K562 (cell line): Measurements from ENCODE around the gene GBF1. TPM values are rescaled to one million over a fixed set of nuclear protein-coding genes. Genes with fewer than 3 reads are reported as not detected.

Experiments
- ATAC-seq: fragments of 200-7000 bp; cut with Tn5 transposase; 3 replicates; pipeline ENCODE4 v1.9.1; 2020; ENCODE audit warnings: moderate library complexity
- BruUV-seq: library from RNA; stranded (reverse); fragments of 400-500 nt; replicated peaks from 2 replicates; lab custom pipeline; 2021; lab: Mats Ljungman, UMichigan
- CTCF ChIA-PET: fragments of 300-600 bp; formaldehyde crosslinking; extraction: SDS; loops from one replicate; lab custom pipeline; 2021; ENCODE audit warnings: low intra/inter-chr PET ratio; lab: Yijun Ruan, JAX
- POLR2A ChIA-PET: fragments of 300-600, 350-650 bp; sonication (Branson Sonifier 250); formaldehyde crosslinking; extraction: SDS; loops from one replicate; lab custom pipeline; 2021; ENCODE audit warnings: antibody characterized with exemption, inconsistent platforms; lab: Yijun Ruan, JAX
- DNase-seq, 4 experiments: peaks; one replicate each; pipeline versions ENCODE4 v3.0.0 to v3.0.0-alpha.2; 2011 to 2018; ENCODE audit warnings: low spot score in 3 of 4, mixed read lengths in 3 of 4; ENCODE audit errors: extremely low read depth in 1 of 4
- FAIRE-seq: peaks from 2 replicates; lab custom pipeline; 2011; peaks lifted over from hg19 to GRCh38; lab: Jason Lieb, UNC
- H2AFZ ChIP-seq: 2 replicates; pipeline ENCODE4 v1.6.0; 2011; ENCODE audit warnings: low read depth, low read length, control low read depth, inconsistent platforms
- H3K27ac ChIP-seq: fragments of 200-600 bp; 3 replicates; pipeline ENCODE4 v1.8.0; 2011; ENCODE audit warnings: low read depth, mild to moderate bottlenecking, control low read depth, inconsistent platforms, low read length, moderate library complexity, mixed read lengths; ENCODE audit errors: extremely low read depth
- H3K27me3 ChIP-seq, 2 experiments: fragments of 300-600 bp in 1 of 2; 2 replicates in 1 of 2; 3 replicates in 1 of 2; pipeline versions ENCODE4 v1.6.0 to v1.8.0; 2011; ENCODE audit warnings: inconsistent platforms in 2 of 2, low read length in 2 of 2, mild to moderate bottlenecking in 1 of 2, mixed read lengths in 1 of 2, moderate library complexity in 1 of 2; ENCODE audit not compliant: control insufficient read depth in 2 of 2, insufficient read depth in 2 of 2
- H3K36me3 ChIP-seq: fragments of 300-600 bp; 3 replicates; pipeline ENCODE4 v1.8.0; 2011; ENCODE audit warnings: mild to moderate bottlenecking, low read length, inconsistent platforms; ENCODE audit not compliant: control insufficient read depth, insufficient read depth
- H3K4me1 ChIP-seq, 2 experiments: fragments of 200-600 bp in 1 of 2; replicated peaks in 1 of 2; 2 replicates in 1 of 2; 3 replicates in 1 of 2; pipeline versions ENCODE4 v1.5.1 to v1.8.0; 2011; ENCODE audit warnings: inconsistent platforms in 2 of 2, low read length in 2 of 2, mild to moderate bottlenecking in 1 of 2, mixed read lengths in 1 of 2, moderate library complexity in 1 of 2; ENCODE audit not compliant: control insufficient read depth in 2 of 2, insufficient read depth in 2 of 2
- H3K4me2 ChIP-seq: 2 replicates; pipeline ENCODE4 v1.6.1; 2011; ENCODE audit warnings: low read length, control low read depth, inconsistent platforms, mixed read lengths; ENCODE audit not compliant: insufficient read depth
- H3K4me3 ChIP-seq: fragments of 200-600 bp; sonication (generic), shearing (Covaris generic); 2 replicates; pipeline ENCODE4 v1.5.1; 2016; ENCODE audit warnings: control low read depth, inconsistent platforms
- H3K79me2 ChIP-seq: fragments of 200-600 bp; 3 replicates; pipeline ENCODE4 v1.8.0; 2011; ENCODE audit warnings: low read length, inconsistent platforms; ENCODE audit not compliant: control insufficient read depth, insufficient read depth
- H3K9ac ChIP-seq, 2 experiments: 2 replicates each; pipeline versions ENCODE4 v1.6.0 to v1.6.1; 2011; ENCODE audit warnings: low read depth in 2 of 2, low read length in 2 of 2, control low read depth in 1 of 2, inconsistent platforms in 1 of 2, mild to moderate bottlenecking in 1 of 2, mixed read lengths in 1 of 2; ENCODE audit not compliant: insufficient read depth in 1 of 2
- H3K9me1 ChIP-seq: one replicate; pipeline ENCODE4 v1.6.0; 2011; ENCODE audit warnings: inconsistent platforms, mild to moderate bottlenecking, low read length, moderate library complexity; ENCODE audit not compliant: control insufficient read depth, insufficient read depth
- H3K9me3 ChIP-seq: replicated peaks from 2 replicates; pipeline ENCODE4 v1.5.1; 2011; ENCODE audit warnings: low read depth, low read length, inconsistent platforms; ENCODE audit not compliant: control insufficient read depth, insufficient read depth
- H4K20me1 ChIP-seq: replicated peaks from 2 replicates; pipeline ENCODE4 v1.6.1; 2011; ENCODE audit warnings: low read length, inconsistent platforms, mixed read lengths; ENCODE audit not compliant: control insufficient read depth, insufficient read depth
- CCAR2 ChIP-seq: fragments of 200-400 bp; formaldehyde crosslinking; IDR thresholded peaks from 2 replicates; pipeline ENCODE4 v1.6.1; 2017; ENCODE audit warnings: mild to moderate bottlenecking, low read depth, low read length
- TAF1 ChIP-seq: IDR thresholded peaks from 2 replicates; pipeline ENCODE4 v1.6.1; 2011; ENCODE audit warnings: mild to moderate bottlenecking, low read length, moderate library complexity; ENCODE audit not compliant: insufficient read depth, control insufficient read depth, severe bottlenecking; ENCODE audit errors: extremely low read depth
- WGBS: fragments of 100-300 bp; shearing (Covaris generic); methylation state at CpG from one replicate; pipeline ENCODE4 v1.1.6; 2016; ENCODE audit warnings: low coverage, mixed read lengths; ENCODE audit not compliant: insufficient coverage; ENCODE audit errors: missing lambda C conversion rate; 5-methylcytosine and 5-hydroxymethylcytosine counted together
- in situ Hi-C: fragments of 300-500 bp; cut with MboI; formaldehyde crosslinking; loops from 4 replicates; pipeline ENCODE4 v1.15.0; 2018; ENCODE audit warnings: inconsistent platforms, mixed read lengths
- intact Hi-C: fragments of 100-400 bp; cut with micrococcal nuclease; formaldehyde crosslinking; loops from 2 replicates; pipeline ENCODE4 v1.14.2; 2022
- polyA plus RNA-seq, 8 experiments: library from polyadenylated mRNA; depleted of rRNA in 4 of 8; stranded (reverse) in 5 of 8; unstranded in 3 of 8; fragments of >200 nt; fragmentation: Nextera tagmentation in 2 of 8; fragmentation: Illumina TruSeq in 1 of 8; extraction: Ambion mirVana in 2 of 8; extraction: Trizol in 1 of 8; gene quantifications; 2 replicates each; pipeline versions ENCODE4 v1.2.1 to v1.2.3, GENCODE V29; 2011 to 2014; ENCODE audit warnings: inconsistent platforms in 1 of 8, missing spikeins in 1 of 8
- total RNA-seq, 7 experiments: library from RNA; depleted of rRNA in 6 of 7; stranded (reverse); fragments of >200 nt in 6 of 7; fragmentation: Illumina TruSeq in 2 of 7; extraction: Trizol in 2 of 7; gene quantifications; 2 replicates each; pipeline versions ENCODE4 v1.2.1 to v1.2.3, GENCODE V29; 2011 to 2021; ENCODE audit warnings: low replicate concordance in 1 of 7
- TF ChIP-seq, protein P1 (sequence below): fragments of 450-650 bp; conservative IDR thresholded peaks from 2 replicates; pipeline ENCODE4 v1.6.1; 2016; ENCODE audit warnings: missing genetic modification characterization, low read depth, mild to moderate bottlenecking, missing compliant biosample characterization, moderate library complexity

The GBF1 gene
- total and polyA plus RNA-seq, 9 of the 15 experiments (the other 6 are each of a cell fraction or from before 2014, with no cell fraction given), result 0.69 to 28.0 (median 10.3) TPM

DNA sequence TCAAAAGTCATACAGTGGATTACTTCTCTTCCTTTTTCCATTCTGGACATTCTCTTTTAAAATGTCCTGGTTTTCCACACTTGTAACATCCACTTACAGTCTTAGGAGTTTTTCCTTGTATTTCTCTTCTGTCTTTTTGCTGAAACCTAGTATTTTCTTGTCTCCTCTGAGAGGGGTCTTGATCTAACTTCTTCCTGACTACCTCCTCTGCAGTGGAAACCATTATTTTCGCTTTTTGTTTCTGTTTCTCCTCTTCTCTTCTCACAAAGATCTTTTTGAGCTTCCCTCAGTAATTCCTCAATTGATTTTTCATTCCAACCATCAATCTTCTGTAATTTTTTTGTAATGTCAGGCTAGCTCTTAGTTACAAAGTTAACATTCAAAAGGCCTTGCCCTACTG lies 42.9 kb upstream of the GBF1 start:
- ChIA-PET POLR2A (no interaction called here), CTCF (no interaction called here)
- Histone ChIP-seq H3K4me3 (no peak overlapping the region), H3K4me1 (peaks cover 0 to 7% of the 10 kb centered on the region in 2 experiments; a peak in 2 of 5 replicates), H3K9ac (no peak overlapping the region), H4K20me1 (no peaks in the 10 kb centered on the region), H2AFZ (no peak overlapping the region), H3K79me2 (no peaks in the 10 kb centered on the region), H3K36me3 (no peaks in the 10 kb centered on the region), H3K4me2 (no peak overlapping the region), H3K27me3 (peaks cover 0 to 14% of the 10 kb centered on the region in 2 experiments; a peak in 2 of 5 replicates), H3K9me1 (no peaks in the 10 kb centered on the region), H3K9me3 (no peaks in the 10 kb centered on the region; the same call in 1 of the 2 replicates), H3K27ac (no peak overlapping the region)
- no peak for ATAC-seq
- BruUV-seq, result no TSS peak
- DNase-seq, result no peak
- no peak for FAIRE-seq
- WGBS, result 0% methylated on average over 1 of the region's 1 CpG
- in situ Hi-C loops, result no loop called here
- TF ChIP-seq CCAR2 (no peak), TAF1 (no peak)
- TF ChIP-seq, protein P1, sequence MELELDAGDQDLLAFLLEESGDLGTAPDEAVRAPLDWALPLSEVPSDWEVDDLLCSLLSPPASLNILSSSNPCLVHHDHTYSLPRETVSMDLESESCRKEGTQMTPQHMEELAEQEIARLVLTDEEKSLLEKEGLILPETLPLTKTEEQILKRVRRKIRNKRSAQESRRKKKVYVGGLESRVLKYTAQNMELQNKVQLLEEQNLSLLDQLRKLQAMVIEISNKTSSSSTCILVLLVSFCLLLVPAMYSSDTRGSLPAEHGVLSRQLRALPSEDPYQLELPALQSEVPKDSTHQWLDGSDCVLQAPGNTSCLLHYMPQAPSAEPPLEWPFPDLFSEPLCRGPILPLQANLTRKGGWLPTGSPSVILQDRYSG (tag), result no peak
- intact Hi-C loops, result no loop called here
